DLD1 (cell line): ENCODE results near the gene PCDHGA5.
"Not testable (repeated sequence)": the region's sequence is repeated elsewhere in the genome, so short reads cannot be mapped to it uniquely, and the experiment has no call there.

Experiments
- in situ Hi-C: cut with HindIII; loops from 2 replicates; pipeline ENCODE4 v1.10.0; 2017; ENCODE audit warnings: low sequenced_read_pairs

PCDHGA5 gene

DNA sequence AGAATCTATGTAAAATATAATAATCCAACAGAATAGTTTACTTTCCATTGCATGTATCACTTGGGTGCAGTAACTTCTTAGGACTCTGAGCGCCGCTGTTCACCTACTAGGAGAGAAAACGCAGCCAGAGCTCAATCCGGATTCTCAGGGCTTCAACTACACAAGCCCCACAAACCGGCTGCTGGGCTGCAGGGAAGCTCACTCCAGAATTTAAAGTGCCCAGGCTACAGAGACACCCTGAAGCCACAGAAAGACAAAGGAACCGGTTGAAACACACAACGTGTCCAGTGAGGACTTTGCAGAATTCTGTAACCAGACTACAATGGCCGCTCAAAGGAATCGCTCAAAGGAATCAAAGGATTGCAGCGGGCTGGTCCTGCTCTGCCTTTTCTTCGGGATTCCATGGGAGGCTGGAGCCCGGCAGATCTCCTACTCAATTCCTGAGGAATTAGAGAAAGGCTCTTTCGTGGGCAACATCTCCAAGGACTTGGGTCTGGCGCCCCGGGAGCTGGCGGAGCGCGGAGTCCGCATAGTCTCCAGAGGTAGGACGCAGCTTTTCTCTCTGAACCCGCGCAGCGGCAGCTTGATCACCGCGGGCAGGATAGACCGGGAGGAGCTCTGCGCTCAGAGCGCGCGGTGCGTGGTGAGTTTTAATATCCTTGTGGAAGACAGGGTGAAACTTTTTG lies 49.0 kb downstream of the PCDHGA5 start, which contains the start of gene PCDHGA10:
TSS of gene PCDHGA10 (plus strand) at position 134 of the 686 bp plus-strand sequence. CDS start at position 323, 189 bp downstream.
- in situ Hi-C loops: no loop called here

DNA sequence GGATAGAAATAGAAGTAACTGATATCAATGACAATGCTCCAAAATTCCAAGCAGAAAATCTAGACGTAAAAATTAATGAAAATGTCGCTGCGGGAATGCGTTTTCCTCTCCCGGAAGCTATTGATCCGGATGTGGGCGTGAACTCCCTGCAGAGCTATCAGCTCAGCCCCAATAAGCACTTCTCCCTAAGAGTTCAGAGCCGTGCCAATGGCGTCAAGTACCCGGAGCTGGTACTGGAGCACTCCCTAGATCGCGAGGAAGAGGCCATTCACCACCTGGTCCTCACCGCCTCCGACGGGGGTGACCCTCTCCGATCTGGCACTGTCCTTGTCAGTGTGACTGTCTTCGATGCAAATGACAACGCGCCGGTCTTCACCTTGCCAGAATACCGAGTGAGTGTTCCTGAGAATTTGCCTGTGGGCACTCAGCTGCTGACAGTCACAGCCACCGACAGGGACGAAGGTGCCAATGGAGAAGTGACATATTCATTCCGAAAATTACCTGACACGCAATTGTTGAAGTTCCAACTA lies 49.6 kb downstream of the PCDHGA5 start:
- in situ Hi-C loops: no loop called here

DNA sequence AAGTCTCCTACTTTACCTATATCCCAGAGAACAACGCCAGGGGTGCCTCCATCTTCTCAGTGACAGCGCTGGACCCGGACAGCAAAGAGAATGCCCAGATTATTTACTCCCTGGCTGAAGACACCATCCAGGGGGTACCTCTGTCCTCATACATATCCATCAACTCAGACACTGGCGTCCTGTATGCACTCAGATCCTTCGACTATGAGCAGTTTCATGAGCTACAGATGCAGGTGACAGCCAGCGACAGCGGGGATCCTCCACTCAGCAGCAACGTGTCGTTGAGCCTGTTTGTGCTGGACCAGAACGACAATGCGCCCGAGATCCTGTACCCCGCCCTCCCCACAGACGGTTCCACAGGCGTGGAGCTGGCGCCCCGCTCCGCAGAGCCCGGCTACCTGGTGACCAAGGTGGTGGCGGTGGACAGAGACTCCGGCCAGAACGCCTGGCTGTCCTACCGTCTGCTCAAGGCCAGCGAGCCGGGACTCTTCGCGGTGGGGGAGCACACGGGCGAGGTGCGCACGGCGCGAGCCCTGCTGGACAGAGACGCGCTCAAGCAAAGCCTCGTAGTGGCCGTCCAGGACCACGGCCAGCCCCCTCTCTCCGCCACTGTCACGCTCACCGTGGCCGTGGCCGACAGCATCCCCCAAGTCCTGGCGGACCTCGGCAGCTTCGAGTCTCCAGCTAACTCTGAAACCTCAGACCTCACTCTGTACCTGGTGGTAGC lies 50.7 kb downstream of the PCDHGA5 start:
- in situ Hi-C loops: not testable (repeated sequence)

DNA sequence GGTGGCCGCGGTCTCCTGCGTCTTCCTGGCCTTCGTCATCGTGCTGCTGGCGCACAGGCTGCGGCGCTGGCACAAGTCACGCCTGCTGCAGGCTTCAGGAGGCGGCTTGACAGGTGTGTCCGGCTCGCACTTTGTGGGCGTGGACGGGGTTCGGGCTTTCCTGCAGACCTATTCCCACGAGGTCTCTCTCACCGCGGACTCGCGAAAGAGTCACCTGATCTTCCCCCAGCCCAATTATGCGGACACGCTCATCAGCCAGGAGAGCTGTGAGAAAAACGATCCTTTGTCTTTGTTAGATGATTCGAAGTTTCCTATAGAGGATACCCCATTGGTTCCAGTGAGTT lies 51.3 kb downstream of the PCDHGA5 start:
- in situ Hi-C loops: not testable (repeated sequence)
